SK-N-SH treated with all-trans-retinoic acid at 6 μM for 48 hours (cell line): ENCODE measurements around the gene SLC7A1.

Source experiments
- ARNTL ChIP-seq: fragments of 450-650 bp; formaldehyde crosslinking; IDR thresholded peaks from 2 replicates; pipeline ENCODE4 v1.5.0; 2020; ENCODE audit warnings: low read depth, mild to moderate bottlenecking, moderate library complexity, borderline replicate concordance
- BACH2 ChIP-seq: fragments of 250-450 bp; sonication (Bioruptor Pico); IDR thresholded peaks from 2 replicates; pipeline ENCODE4 v1.9.0; 2021; ENCODE audit warnings: mild to moderate bottlenecking, borderline replicate concordance
- GLIS3 ChIP-seq: fragments of 250-450 bp; sonication (Bioruptor Pico); IDR thresholded peaks from 2 replicates; pipeline ENCODE4 v1.5.0; 2020; ENCODE audit warnings: mild to moderate bottlenecking, moderate library complexity
- OSR1 ChIP-seq: fragments of 250-450 bp; sonication (Bioruptor Pico); IDR thresholded peaks from 2 replicates; pipeline ENCODE4 v1.8.0; 2022; ENCODE audit warnings: moderate library complexity, mild to moderate bottlenecking, inconsistent platforms
- RARB ChIP-seq: fragments of 250-450 bp; sonication (Bioruptor Pico); IDR thresholded peaks from 2 replicates; pipeline ENCODE4 v1.8.0; 2021; ENCODE audit warnings: mild to moderate bottlenecking, moderate library complexity
- ZFP3 ChIP-seq: fragments of 250-450 bp; sonication (Bioruptor Pico); IDR thresholded peaks from 2 replicates; pipeline ENCODE4 v1.5.0; 2020; ENCODE audit warnings: mild to moderate bottlenecking, moderate library complexity
- ZNF565 ChIP-seq: fragments of 450-650 bp; formaldehyde crosslinking; conservative IDR thresholded peaks from 2 replicates; pipeline ENCODE4 v1.5.0; 2020; ENCODE audit warnings: low read depth, mild to moderate bottlenecking, moderate library complexity
- ZNF70 ChIP-seq: fragments of 450-650 bp; formaldehyde crosslinking; IDR thresholded peaks from 2 replicates; pipeline ENCODE4 v1.5.0; 2020; ENCODE audit warnings: mild to moderate bottlenecking, moderate library complexity
- ZNF8 ChIP-seq: fragments of 450-650 bp; formaldehyde crosslinking; IDR thresholded peaks from 2 replicates; pipeline ENCODE4 v1.5.0; 2020; ENCODE audit warnings: mild to moderate bottlenecking, moderate library complexity
- TF ChIP-seq, protein P1 (sequence below): fragments of 250-450 bp; sonication (Bioruptor Pico); IDR thresholded peaks from 2 replicates; pipeline ENCODE4 v1.5.1; 2020; ENCODE audit warnings: low read depth, mild to moderate bottlenecking, moderate library complexity
- TF ChIP-seq, protein P2 (sequence below): fragments of 250-450 bp; sonication (Bioruptor Pico); IDR thresholded peaks from 2 replicates; pipeline ENCODE4 v1.8.0; 2020; ENCODE audit warnings: mild to moderate bottlenecking, moderate library complexity, borderline replicate concordance

DNA sequence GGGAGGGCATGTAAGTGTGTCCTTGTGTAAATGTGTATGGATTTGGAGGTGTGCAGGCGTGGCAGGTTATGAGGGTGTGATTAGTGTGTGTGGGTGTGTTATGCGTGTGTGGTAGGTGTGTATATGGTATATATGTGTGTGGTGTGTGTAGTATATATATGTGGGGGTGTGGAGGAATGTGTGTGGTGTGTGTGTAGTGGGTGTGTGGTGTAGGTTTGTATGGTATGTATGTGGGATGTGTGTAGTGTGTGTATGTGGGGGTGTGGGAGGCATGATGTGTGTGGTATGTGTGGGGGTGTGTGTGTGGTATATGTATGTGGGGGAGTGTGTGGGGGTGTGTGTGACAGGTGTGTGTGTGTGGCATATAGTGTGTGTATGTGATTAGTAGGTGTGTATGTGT is 104.2 kb downstream of the SLC7A1 start:
- TF ChIP-seq ZNF565 (CRISPR knock-in tag) (no peak), ZFP3 (CRISPR knock-in tag) (no peak), ARNTL (CRISPR knock-in tag) (no peak), BACH2 (CRISPR knock-in tag) (no peak), OSR1 (CRISPR knock-in tag) (no peak), GLIS3 (no peak), RARB (CRISPR knock-in tag) (no peak), ZNF70 (CRISPR knock-in tag) (no peak), ZNF8 (CRISPR knock-in tag) (no peak)
- TF ChIP-seq, protein P1, sequence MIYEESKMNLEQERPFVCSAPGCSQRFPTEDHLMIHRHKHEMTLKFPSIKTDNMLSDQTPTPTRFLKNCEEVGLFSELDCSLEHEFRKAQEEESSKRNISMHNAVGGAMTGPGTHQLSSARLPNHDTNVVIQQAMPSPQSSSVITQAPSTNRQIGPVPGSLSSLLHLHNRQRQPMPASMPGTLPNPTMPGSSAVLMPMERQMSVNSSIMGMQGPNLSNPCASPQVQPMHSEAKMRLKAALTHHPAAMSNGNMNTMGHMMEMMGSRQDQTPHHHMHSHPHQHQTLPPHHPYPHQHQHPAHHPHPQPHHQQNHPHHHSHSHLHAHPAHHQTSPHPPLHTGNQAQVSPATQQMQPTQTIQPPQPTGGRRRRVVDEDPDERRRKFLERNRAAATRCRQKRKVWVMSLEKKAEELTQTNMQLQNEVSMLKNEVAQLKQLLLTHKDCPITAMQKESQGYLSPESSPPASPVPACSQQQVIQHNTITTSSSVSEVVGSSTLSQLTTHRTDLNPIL (CRISPR knock-in tag): no peak
- TF ChIP-seq, protein P2, sequence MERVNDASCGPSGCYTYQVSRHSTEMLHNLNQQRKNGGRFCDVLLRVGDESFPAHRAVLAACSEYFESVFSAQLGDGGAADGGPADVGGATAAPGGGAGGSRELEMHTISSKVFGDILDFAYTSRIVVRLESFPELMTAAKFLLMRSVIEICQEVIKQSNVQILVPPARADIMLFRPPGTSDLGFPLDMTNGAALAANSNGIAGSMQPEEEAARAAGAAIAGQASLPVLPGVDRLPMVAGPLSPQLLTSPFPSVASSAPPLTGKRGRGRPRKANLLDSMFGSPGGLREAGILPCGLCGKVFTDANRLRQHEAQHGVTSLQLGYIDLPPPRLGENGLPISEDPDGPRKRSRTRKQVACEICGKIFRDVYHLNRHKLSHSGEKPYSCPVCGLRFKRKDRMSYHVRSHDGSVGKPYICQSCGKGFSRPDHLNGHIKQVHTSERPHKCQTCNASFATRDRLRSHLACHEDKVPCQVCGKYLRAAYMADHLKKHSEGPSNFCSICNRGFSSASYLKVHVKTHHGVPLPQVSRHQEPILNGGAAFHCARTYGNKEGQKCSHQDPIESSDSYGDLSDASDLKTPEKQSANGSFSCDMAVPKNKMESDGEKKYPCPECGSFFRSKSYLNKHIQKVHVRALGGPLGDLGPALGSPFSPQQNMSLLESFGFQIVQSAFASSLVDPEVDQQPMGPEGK (CRISPR knock-in tag): no peak
